Activated CD4-positive, alpha-beta T cell treated with anti-CD3 and anti-CD28 coated beads for 48 hours (primary cell): ENCODE results near the gene KCNE3.

ENCODE experiments used
- DNase-seq: peaks from one replicate; pipeline ENCODE4 v3.0.0-alpha.2; 2020

The KCNE3 gene

GRCh38 chr11:74471037-74471436, 3.7 kb upstream of the KCNE3 start:
- DNase-seq: no peak

- DNase-seq: no peak
These were observed 3.2 kb upstream of the KCNE3 start for GRCh38 chr11:74470526-74470925.

DNA sequence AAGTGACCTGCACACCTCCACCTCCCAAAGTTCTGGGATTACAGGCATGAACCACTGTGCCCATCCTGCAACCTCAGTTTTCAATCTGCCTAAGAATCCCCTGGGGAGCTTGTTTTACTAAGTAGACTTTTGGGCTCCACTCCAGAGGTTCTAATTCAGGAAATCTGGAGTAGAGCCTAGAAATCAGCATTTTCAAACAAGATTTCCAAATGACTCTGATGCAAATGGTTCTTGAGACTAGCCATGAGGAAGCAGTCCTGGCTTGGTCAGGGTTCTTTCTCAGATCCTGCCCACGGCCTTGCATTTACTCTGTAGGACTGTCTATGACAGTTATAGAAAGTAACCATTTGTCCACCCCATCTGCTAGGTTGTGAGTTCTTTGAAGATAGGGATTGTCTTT, 1.6 kb upstream of the KCNE3 start:
- DNase-seq: no peak

- no peak for DNase-seq
These were observed 1.2 kb upstream of the KCNE3 start for GRCh38 chr11:74468521-74468920.

DNA sequence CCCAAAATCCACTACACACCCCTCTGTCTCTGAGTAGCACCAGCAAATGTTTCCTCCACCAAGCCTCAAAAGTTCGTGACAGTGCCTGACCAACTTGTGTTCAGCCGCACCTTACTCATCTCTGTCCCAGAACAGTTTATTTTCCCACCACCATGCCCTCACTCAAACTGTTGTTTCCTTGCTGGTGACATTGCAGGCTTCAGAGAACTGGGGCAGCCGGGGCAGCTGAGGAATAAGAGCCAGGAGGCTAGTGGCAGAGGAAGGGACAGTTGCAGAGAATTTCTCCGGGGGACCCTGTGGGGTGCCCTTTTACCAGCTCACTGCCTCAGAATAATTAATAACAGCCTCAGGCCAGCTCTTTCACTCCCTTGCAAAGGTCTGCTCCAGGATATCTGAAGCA, 709 bp upstream of the KCNE3 start:
- no peak for DNase-seq

DNA sequence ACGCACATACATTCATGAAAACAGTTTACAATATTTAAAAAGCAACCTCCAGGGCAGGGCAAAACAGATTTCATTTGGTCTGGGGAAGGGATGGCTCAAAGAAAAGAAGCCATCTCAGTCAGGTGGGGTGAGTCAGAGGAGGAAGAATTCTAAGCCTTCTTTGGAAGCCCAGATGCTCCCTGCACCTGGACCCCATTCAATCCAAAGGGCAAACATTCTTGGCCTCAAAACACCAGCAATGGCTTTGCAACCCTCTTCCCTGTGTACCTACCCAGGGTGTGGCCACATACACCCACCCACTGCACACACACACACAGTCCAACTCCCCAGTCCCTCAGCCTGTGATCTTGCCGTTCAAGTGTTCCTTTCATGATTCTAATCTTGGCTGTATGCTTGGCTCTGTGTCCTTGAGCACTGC, 2.0 kb downstream of the KCNE3 start:
- DNase-seq: no peak

DNA sequence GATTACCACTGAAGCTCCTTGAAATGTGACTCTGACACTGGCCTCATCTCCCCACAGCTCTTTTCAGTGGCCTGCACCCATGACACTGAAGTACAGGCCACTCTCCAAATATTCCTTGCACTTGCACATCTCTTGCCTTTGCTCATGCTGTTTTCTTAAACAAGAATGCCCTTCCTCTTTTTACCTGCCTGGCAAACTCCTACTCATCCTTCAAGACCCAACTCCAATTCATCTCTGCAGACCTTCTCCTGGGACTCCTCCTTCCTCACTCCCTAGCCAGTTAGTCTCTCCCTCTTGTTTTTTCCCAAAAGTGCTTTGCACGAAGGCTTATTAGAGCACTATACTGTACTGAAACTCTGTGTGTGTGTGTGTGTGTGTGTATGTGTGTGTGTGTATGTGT, 2.6 kb downstream of the KCNE3 start:
- no peak for DNase-seq

DNA sequence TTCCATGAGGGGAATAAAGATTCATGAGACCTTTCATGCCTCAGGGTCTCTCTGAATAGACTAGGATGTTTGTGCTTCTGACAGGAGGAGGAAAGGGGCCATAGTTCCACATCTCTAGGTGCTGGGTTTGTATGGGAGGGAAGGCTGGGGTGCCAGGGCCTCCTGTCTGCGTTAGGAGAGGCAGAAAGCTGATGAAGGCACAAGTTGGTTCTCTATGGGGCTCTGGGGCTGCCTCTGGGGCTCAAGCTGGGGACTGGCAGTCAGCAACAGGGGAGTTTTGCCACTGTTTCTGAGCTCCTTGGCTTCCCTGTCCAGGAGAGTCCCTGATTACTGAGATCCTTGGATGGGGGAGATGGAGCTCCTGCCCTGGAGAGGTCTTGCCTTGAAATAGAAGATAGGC, 4.1 kb downstream of the KCNE3 start:
- no peak for DNase-seq

- DNase-seq: no peak
These were observed 4.7 kb downstream of the KCNE3 start for GRCh38 chr11:74462631-74463030.

GRCh38 chr11:74462009-74462408, 5.3 kb downstream of the KCNE3 start:
- no peak for DNase-seq

DNA sequence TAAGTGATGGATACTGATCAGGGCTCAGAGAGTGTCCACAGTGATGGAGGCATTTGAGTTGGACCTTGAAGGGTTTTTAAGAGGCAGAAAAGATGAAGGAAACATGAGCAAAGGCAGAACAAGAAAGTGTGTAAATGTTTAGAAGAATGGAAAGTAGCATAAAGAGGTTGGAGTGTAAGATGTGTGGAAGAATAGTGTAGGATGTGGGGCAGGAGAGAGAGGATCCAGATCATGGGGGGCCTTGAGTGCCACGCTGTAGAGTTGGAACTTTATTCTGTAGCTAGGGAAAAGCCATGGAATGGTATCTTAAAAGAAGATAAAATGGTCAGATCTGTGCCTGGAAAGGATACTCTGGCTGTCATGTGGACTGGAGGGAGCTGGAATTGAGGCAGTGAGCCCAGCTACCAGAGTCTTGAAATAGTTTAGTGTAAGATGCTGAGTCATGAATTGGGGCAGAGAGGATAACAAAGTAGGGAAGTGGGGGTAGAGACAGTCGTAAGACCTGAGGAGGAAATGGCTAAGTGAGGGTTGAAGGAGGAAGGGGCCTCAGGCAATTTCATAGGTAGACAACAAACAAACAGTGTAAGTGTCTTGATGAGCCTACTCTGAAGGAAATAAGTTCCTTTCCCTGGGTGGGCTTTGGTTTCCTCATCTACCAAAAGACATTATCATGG, 6.7 kb downstream of the KCNE3 start:
- DNase-seq: no peak

DNA sequence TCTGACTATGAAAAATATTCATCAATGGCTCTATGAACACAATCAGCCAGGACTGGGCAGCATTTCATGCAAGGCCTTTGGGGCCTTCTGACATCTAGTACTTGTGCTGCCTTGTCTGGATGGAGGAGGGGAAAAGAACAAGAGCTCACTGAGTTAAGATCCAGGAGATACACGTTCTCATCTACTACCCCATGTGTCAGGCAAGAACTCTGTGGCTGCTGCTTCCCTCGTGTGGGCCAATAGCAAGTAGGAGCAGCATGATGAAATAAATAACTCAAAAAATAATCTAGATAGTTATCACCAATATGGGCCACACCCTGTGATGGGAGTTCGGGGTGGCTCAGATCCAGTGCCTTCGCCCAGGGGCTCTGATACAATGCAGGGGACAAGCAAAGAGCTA, 7.3 kb downstream of the KCNE3 start:
- no peak for DNase-seq

GRCh38 chr11:74459584-74459983, 7.8 kb downstream of the KCNE3 start:
- DNase-seq: no peak

DNA sequence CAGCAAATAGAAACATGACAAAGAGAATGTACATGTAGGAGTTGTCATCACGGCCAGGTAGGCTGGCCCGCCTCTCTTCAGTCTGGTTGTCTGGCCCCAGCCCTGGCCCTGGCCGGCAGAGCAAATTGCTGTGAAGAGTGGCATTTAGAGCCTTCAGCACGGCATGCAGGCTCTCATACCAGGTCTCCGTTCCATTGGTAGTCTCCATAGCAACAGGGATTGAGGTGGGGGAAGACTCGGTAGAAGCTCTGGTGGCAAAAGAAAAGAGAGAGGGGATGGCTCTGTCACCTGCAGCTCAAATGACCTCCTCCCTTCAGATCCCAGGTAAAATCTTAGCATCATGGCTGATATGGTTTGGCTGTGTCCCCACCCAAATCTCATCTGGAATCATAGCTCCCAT, 10.0 kb downstream of the KCNE3 start:
- no peak for DNase-seq

DNA sequence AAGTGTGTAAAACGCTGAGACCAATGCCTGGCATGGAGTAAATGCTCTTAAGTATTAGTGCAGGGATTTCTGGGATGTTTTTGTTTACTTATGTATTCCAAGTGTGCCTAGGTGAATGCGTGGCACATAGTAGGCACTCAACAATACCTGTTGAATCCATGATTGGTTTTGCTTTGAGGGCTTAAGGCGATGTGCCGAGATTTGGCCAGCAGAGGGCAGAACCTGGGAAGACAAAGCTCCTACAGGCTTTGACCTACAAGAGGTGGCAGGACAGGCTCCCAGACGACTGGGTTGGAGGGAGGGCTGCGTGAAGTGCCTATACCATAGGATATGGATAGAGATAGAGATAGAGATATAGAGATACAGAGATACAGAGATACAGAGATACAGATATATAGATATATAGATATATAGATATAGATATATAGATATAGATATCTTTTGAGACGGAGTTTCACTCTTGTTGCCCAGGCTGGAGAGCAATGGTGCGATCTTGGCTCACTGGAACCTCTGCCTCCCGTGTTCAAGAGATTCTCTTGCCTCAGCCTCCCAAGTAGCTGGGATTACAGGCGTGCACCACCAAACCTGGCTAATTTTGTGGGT, 13.9 kb downstream of the KCNE3 start:
- DNase-seq: peak; percentile 78

DNA sequence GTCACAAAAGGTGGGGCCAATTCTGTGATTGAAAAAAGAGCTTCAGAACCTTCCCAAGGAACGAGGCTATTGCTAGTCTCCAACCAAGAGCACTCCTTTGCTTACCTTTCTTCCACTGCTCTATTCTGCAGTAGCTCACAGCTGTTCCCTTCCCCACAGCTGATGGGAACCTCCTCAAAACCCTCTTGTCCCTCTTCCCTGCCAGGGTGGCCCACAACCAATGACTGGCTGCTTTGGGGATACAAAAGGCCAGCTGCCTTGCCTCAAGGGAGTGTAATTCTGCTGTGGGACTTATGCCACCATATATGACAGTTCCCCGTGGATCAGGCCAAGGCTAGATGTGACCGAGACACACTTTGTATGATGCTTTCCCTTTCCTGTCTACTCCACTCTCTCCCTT, 15.0 kb downstream of the KCNE3 start:
- DNase-seq: no peak

DNA sequence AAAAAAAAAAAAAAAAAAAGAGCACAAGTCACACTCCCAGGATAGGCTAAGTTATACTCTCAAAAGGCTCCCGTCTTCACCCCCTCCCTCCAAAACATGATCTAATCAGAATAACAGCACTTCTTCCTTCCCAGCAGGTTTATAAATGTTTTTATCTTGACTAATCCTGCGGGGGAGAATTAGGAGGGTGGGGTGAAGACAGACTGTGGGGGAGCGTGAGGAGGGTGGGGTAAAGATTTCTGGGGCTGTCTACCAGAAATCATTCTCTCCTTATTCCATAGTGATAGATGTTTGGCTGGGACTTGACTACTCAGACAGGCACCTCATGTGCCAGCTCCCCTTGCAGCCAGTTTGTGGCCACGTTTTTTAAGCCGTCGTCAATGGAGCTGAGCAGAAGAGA, 17.0 kb downstream of the KCNE3 start:
- DNase-seq: no peak

DNA sequence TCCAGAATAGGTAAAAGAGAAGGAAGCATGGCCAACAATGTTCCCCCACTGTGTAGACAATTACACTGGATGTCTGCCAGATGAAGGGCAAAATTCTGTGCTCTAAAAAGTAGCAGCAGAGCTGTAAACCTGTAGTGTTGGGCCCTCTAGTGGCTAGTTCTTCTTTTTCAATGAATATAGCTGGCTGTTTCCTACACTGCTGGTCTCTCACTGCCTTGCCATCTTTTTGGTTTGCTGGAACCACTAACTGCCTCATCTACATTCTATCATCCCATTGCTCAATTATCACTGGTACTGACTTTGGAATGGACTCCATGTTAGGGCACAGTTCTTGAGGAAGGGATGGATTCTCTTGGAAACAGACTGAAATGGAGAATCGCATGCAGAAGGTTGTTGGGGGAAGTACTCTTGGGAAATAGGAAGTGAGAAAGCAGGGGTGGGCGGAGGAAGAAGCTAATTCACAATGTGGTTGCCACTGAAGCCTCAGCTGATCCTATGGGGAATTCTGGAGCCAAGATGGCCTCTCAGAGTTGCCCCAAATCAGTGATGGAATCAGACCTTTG, 17.9 kb downstream of the KCNE3 start:
- peak; percentile 46 for DNase-seq

DNA sequence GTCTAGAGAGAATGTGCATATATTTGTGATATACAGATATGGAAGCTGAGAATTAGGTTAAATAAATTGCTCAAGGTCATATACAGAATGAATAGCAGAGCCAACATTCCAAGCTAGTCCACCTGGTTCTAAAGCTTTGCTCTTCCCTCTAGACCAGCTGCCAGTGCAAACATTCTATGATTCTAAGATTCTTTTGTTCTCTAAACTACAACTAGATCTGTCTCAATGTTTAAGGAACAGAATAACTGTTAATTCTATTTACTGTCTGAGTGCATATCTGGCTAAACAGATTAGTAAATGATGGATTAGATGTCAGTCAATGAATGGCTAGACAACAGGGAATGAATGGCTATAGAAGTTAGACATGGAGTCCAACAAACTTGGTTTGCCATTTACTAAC, 19.6 kb downstream of the KCNE3 start:
- no peak for DNase-seq

DNA sequence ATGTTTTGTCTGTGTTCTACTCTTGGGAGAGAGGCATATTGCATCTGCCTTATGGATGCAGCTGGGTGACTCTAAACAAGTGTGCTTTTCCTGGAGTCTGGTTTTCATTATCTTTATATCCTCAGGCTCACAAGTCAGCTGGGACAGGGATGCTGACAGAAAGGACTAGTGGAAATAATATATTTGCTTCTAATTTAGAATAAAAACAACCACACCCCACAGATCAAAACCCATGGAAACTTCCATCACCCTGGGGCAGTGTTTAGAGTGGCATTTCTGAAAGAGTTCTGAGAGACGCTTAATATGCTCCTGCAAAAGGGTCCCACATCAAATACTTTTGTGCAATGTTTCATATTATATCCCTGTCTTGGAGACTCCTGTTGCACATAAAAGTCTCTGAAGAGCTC, 20.8 kb downstream of the KCNE3 start:
- no peak for DNase-seq

DNA sequence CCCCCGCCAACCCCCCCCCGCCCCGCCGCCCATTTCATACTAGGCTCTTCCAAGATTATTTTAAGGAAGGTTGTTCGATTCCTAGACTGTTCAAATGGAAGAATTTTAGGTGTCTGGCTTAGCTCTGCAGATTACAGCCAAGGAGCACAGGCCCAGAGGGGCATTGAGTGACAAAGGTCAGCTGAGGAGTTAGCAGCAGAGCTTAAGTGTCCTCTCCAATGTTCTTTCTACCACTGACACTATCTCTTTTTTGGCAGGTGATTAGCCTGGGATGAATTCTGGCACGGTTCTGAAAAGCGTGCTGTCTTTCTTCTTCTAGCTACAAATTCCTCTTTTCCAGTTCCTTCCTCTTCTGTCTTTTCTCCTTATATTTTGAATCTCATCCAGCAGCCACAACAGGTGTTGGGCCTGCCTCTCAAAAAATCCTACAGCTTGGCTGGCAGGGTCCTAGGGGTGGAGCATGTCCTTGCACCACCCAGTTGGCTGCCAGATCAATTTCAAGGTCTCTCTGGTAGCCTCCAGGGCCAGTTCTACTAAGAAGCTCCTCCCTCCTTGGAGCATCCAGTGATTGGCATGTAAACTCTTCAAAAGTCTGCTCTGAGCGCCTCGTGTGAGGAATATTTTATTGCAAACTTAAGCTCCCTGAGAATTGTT, 23.0 kb downstream of the KCNE3 start:
- no peak for DNase-seq

GRCh38 chr11:74443071-74443864, 24.1 kb downstream of the KCNE3 start:
- no peak for DNase-seq

DNA sequence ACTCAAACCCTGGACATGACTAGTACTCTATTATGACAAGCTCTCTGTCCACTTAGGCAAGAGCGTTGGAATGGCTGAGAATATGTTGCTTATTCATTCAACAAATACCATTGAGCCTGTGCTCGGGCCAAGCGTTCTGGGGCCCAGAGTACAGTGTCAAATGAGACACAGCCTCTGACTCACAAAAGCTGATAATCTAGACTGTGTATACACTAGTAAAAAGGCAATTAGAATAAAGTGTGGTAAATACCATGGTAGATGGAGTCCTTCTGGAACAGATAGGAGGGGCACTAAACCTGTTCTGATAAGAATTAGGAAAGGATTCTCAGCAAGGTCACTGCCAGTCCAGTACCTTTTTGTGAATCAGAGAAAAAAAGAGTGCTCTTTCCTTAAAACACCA, 24.7 kb downstream of the KCNE3 start:
- DNase-seq: no peak
